Neuronal stem cell (in vitro differentiated cells): ENCODE data around the gene TEX11.

Experiments used
- DNase-seq: peaks from one replicate; pipeline ENCODE4 v3.0.0-alpha.2; 2013; ENCODE audit warnings: low spot score
- H2AFZ ChIP-seq: one replicate; pipeline ENCODE4 v1.6.1; 2013; ENCODE audit warnings: mild to moderate bottlenecking, low read length, inconsistent platforms
- H2AK5ac ChIP-seq: 2 replicates; pipeline ENCODE4 v1.6.1; 2013; ENCODE audit warnings: low read depth, mild to moderate bottlenecking, inconsistent platforms, low read length, moderate library complexity, mixed read lengths
- H2BK120ac ChIP-seq: 2 replicates; pipeline ENCODE4 v1.6.1; 2013; ENCODE audit warnings: low read depth, mild to moderate bottlenecking, inconsistent platforms, low read length, moderate library complexity, mixed read lengths
- H2BK12ac ChIP-seq: one replicate; pipeline ENCODE4 v1.6.1; 2013; ENCODE audit warnings: low read length, inconsistent platforms
- H2BK15ac ChIP-seq: 2 replicates; pipeline ENCODE4 v1.6.1; 2013; ENCODE audit warnings: mild to moderate bottlenecking, low read length, inconsistent platforms, mixed read lengths
- H2BK5ac ChIP-seq: one replicate; pipeline ENCODE4 v1.6.1; 2013; ENCODE audit warnings: inconsistent platforms, mild to moderate bottlenecking, low read length, moderate library complexity
- H3K14ac ChIP-seq: one replicate; pipeline ENCODE4 v1.6.1; 2013; ENCODE audit warnings: low read length, inconsistent platforms
- H3K18ac ChIP-seq: 2 replicates; pipeline ENCODE4 v1.6.1; 2013; ENCODE audit warnings: low read length, inconsistent platforms
- H3K23ac ChIP-seq: 2 replicates; pipeline ENCODE4 v1.6.1; 2013; ENCODE audit warnings: low read depth, mild to moderate bottlenecking, mixed read lengths, low read length, inconsistent platforms; ENCODE audit not compliant: poor library complexity
- H3K27ac ChIP-seq: replicated peaks from 3 replicates; pipeline ENCODE4 v1.5.1; 2013; ENCODE audit warnings: low read length, inconsistent platforms
- H3K27me3 ChIP-seq, 3 experiments: 2 replicates each; pipeline ENCODE4 v1.6.1; 2013; ENCODE audit warnings: low read length in 3 of 3, mild to moderate bottlenecking in 2 of 3, inconsistent platforms in 1 of 3, low read depth in 1 of 3, mixed read lengths in 1 of 3, moderate library complexity in 1 of 3; ENCODE audit not compliant: control insufficient read depth in 3 of 3, insufficient read depth in 3 of 3
- H3K36me3 ChIP-seq, 2 donors: replicated peaks in 1 of 2; 2 replicates each; pipeline ENCODE4 v1.6.1; 2013; ENCODE audit warnings: low read length in 2 of 2; ENCODE audit not compliant: control insufficient read depth in 2 of 2, insufficient read depth in 2 of 2
- H3K4ac ChIP-seq: 2 replicates; pipeline ENCODE4 v1.6.1; 2013; ENCODE audit warnings: inconsistent platforms, mild to moderate bottlenecking, low read length, moderate library complexity
- H3K4me1 ChIP-seq, 2 donors: 1 replicate in 1 of 2; 2 replicates in 1 of 2; pipeline ENCODE4 v1.6.1; 2013; ENCODE audit warnings: low read length in 2 of 2, low read depth in 1 of 2; ENCODE audit not compliant: control insufficient read depth in 2 of 2, insufficient read depth in 1 of 2
- H3K4me2 ChIP-seq: one replicate; pipeline ENCODE4 v1.6.1; 2013; ENCODE audit warnings: mild to moderate bottlenecking, low read length, inconsistent platforms; ENCODE audit not compliant: insufficient read depth, poor library complexity, severe bottlenecking
- H3K4me3 ChIP-seq, 2 donors: 2 replicates each; pipeline ENCODE4 v1.5.1; 2013; ENCODE audit warnings: low read length in 2 of 2, mild to moderate bottlenecking in 2 of 2, inconsistent platforms in 1 of 2, moderate library complexity in 1 of 2
- H3K79me1 ChIP-seq: one replicate; pipeline ENCODE4 v1.6.1; 2013; ENCODE audit warnings: low read depth, mild to moderate bottlenecking, inconsistent platforms, low read length, moderate library complexity
- H3K9ac ChIP-seq: one replicate; pipeline ENCODE4 v1.6.1; 2013; ENCODE audit warnings: mild to moderate bottlenecking, low read depth, low read length, inconsistent platforms; ENCODE audit not compliant: poor library complexity
- H3K9me3 ChIP-seq, 2 donors: replicated peaks in 1 of 2; 2 replicates each; pipeline versions ENCODE3 to v1.6.1; 2013; ENCODE audit warnings: low read length in 2 of 2, mild to moderate bottlenecking in 2 of 2, inconsistent platforms in 1 of 2, low read depth in 1 of 2, mixed read lengths in 1 of 2, moderate library complexity in 1 of 2; ENCODE audit not compliant: control insufficient read depth in 2 of 2, insufficient read depth in 1 of 2
- H4K8ac ChIP-seq: one replicate; pipeline ENCODE4 v1.6.1; 2013; ENCODE audit warnings: low read depth, mild to moderate bottlenecking, inconsistent platforms, low read length, moderate library complexity
- H4K91ac ChIP-seq: one replicate; pipeline ENCODE4 v1.6.1; 2013; ENCODE audit warnings: low read length, low read depth, mild to moderate bottlenecking, inconsistent platforms; ENCODE audit not compliant: poor library complexity
- WGBS, 2 donors: extraction: QIAGEN DNeasy Blood & Tissue Kit; methylation state at CpG; one replicate each; pipeline ENCODE4 v1.1.7; 2013; ENCODE audit warnings: missing lambda C conversion rate in 2 of 2, mixed read lengths in 1 of 2; ENCODE audit not compliant: insufficient read length in 2 of 2, insufficient replicate concordance in 1 of 2; ENCODE audit errors: extremely low coverage in 2 of 2; 5-methylcytosine and 5-hydroxymethylcytosine counted together

Gene TEX11

GRCh38 chrX:70921709-70922352 lies 13.3 kb upstream of the TEX11 start:
- Histone ChIP-seq H3K27me3 (no peaks in the 10 kb centered on the region), H4K91ac (no peak overlapping the region), H3K4me3 (no peak overlapping the region), H3K36me3 (peaks cover 2 to 6% of the 10 kb centered on the region in 2 donors), H3K4ac (no peak overlapping the region), H2AK5ac (no peak overlapping the region), H3K4me1 (peaks cover 0 to 3% of the 10 kb centered on the region in 2 donors), H2BK15ac (no peak overlapping the region), H3K23ac (no peak overlapping the region), H3K14ac (no peak overlapping the region), H2BK120ac (no peak overlapping the region), H3K9ac (no peak overlapping the region), H3K18ac (no peak overlapping the region), H2BK12ac (no peak overlapping the region), H3K79me1 (no peaks in the 10 kb centered on the region), H2BK5ac (no peak overlapping the region), H3K9me3 (no peaks in the 10 kb centered on the region), H3K4me2 (no peak overlapping the region), H3K27ac (no peak overlapping the region), H2AFZ (no peak overlapping the region), H4K8ac (no peak overlapping the region)
- DNase-seq = no peak
- WGBS, 2 donors = no CpG with 5 or more reads among the region's 3 CpGs

GRCh38 chrX:70916754-70917153 lies 8.2 kb upstream of the TEX11 start:
- Histone ChIP-seq H3K4me2 (no peak overlapping the region), H3K9me3 (no peaks in the 10 kb centered on the region), H3K4ac (no peak overlapping the region), H2AK5ac (no peak overlapping the region), H3K27me3 (no peaks in the 10 kb centered on the region), H2AFZ (no peak overlapping the region), H2BK15ac (no peak overlapping the region), H2BK5ac (no peak overlapping the region), H3K23ac (no peak overlapping the region), H3K4me1 (no peaks in the 10 kb centered on the region), H3K14ac (no peak overlapping the region), H2BK12ac (no peak overlapping the region), H3K79me1 (no peaks in the 10 kb centered on the region), H3K9ac (no peak overlapping the region), H3K4me3 (no peak overlapping the region), H4K91ac (no peak overlapping the region), H3K18ac (no peak overlapping the region), H4K8ac (no peak overlapping the region), H3K27ac (no peak overlapping the region), H2BK120ac (no peak overlapping the region), H3K36me3 (no peaks in the 10 kb centered on the region)
- no CpG with 5 or more reads among the region's 4 CpGs for WGBS, 2 donors
- no peak for DNase-seq

- Histone ChIP-seq H2BK12ac (no peak overlapping the region), H2BK5ac (no peak overlapping the region), H3K14ac (no peak overlapping the region), H3K9ac (no peak overlapping the region), H2AK5ac (no peak overlapping the region), H3K27me3 (no peaks in the 10 kb centered on the region), H3K27ac (no peak overlapping the region), H3K4ac (no peak overlapping the region), H3K23ac (no peak overlapping the region), H3K4me3 (no peak overlapping the region), H2AFZ (no peak overlapping the region), H4K91ac (no peak overlapping the region), H2BK15ac (no peak overlapping the region), H3K79me1 (no peaks in the 10 kb centered on the region), H3K36me3 (no peaks in the 10 kb centered on the region), H3K18ac (no peak overlapping the region), H2BK120ac (no peak overlapping the region), H3K9me3 (peaks cover 0 to 2% of the 10 kb centered on the region in 2 donors), H3K4me2 (no peak overlapping the region), H4K8ac (no peak overlapping the region), H3K4me1 (no peaks in the 10 kb centered on the region)
- no peak for DNase-seq
- WGBS, 2 donors = no CpG with 5 or more reads among the region's 11 CpGs
Measured at GRCh38 chrX:70907900-70908299, 611 bp downstream of the TEX11 start.

- H2BK5ac ChIP-seq = no peak overlapping the region
- no peaks in the 10 kb centered on the region for H3K79me1 ChIP-seq
- no peak overlapping the region for H3K27ac ChIP-seq
- H3K36me3 ChIP-seq = no peaks in the 10 kb centered on the region
- H3K4me2 ChIP-seq = no peak overlapping the region
- H3K9ac ChIP-seq = no peak overlapping the region
- no peak for DNase-seq
- H3K9me3 ChIP-seq = no peaks in the 10 kb centered on the region
- H2AK5ac ChIP-seq = no peak overlapping the region
- no peak overlapping the region for H3K23ac ChIP-seq
- H2BK120ac ChIP-seq = no peak overlapping the region
- H3K4me1 ChIP-seq = no peaks in the 10 kb centered on the region
- H4K91ac ChIP-seq = no peak overlapping the region
- no peak overlapping the region for H2BK15ac ChIP-seq
- no peaks in the 10 kb centered on the region for H3K27me3 ChIP-seq
- no peak overlapping the region for H3K14ac ChIP-seq
- H2BK12ac ChIP-seq = no peak overlapping the region
- no peak overlapping the region for H3K4ac ChIP-seq
- WGBS, 2 donors = no CpG with 5 or more reads among the region's 7 CpGs
- H2AFZ ChIP-seq = no peak overlapping the region
- no peak overlapping the region for H3K18ac ChIP-seq
- no peak overlapping the region for H3K4me3 ChIP-seq
- no peak overlapping the region for H4K8ac ChIP-seq
Measured at GRCh38 chrX:70901465-70901864, 7.0 kb downstream of the TEX11 start.
